ENCODE results near the gene REG3G.
"Not testable (repeated sequence)": the region's sequence is repeated elsewhere in the genome, so short reads cannot be mapped to it uniquely, and the experiment has no call there.

Gene REG3G

DNA sequence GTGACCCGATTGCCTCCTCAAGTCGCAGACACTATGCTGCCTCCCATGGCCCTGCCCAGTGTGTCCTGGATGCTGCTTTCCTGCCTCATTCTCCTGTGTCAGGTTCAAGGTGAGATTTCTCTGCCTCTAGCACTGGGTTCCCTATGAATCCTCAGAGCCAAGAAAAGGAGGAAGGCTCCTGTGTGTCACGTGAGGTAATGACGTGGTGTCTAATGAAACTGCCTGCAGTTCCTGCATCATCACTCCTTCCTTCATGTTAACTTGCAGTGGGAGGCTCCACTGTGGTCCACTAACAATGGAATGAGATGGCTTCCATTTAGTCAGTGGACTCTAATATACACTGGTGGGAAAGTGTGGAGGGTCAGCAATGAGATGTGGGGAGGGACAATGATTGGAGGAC lies 559 bp downstream of the REG3G start:
- DNase-seq (ENCODE audit: low spot score), result no peak

DNA sequence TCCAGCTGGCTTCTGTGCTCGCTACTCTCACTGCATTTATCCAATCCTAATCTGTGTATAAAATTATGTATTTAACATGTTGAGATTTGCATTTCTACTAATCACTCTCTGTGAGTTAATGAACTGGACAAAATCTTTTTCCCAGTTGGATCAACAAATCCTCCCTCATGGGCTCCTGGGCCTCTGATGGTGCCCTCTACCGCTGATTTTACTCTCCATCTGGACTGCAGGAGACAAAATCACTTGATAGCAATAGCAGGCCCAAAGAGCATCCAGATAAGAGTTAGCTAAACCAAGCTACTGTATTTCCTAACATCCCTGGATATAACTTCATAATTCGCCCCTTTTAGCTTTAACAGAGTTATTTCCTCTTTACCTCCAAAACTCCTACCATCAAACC lies 14.4 kb downstream of the REG3G start:
- no peak for DNase-seq (ENCODE audit: low spot score)

DNA sequence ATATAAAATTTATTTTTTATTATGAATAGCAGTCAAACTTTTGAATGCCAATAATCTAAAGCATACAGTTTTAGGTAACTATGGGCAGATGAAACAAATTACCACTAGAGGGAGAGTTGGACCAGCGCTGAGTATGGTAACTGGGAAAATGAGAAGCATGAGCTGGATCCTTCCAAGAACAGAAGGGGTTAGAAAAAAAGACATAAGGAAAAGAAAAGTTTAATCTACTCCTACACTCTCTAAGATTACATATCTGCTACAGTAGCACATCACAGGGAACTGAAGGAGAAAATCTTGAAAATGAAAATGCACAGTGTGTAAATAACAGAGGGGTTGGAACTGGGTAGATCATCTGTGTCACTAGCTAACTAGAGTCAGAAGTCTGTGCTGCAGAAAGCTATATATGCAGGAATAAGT lies 15.5 kb downstream of the REG3G start:
- no peak for DNase-seq (ENCODE audit: low spot score)

DNA sequence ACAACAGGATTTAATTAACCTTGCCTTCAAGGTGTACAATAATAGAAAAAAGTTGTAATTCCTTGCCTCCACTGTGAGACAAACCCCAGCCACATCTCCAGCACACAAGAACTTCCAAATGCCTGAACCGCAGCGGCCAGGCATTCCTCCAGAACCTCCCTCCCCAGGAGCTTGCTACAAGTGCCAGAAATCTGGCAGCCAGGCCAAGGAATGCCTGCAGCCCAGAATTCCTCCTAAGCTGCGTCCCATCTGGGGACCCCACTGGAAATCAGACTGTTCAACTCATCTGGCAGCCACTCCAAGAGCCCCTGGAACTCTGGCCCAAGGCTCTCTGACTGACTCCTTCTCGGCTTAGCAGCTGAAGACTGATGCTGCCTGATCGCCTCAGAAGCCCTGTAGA lies 28.0 kb downstream of the REG3G start:
- not testable (repeated sequence) for DNase-seq (ENCODE audit: low spot score)

DNA sequence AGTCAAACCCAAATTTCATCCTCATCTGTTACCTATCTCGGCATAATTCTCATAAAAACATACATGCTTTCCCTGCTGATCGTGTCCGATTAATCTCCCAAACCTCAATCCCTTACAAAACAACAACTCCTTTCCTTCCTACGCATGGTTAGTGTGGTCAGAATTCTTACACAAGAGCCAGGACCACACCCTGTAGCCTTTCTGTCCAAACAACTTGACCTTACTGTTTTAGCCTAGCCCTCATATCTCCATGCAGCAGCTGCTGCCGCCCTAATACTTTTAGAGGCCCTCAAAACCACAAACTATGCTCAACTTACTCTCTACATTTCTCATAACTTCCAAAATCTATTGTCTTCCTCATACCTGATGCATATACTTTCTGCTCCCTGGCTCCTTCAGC lies 29.3 kb downstream of the REG3G start:
- DNase-seq (ENCODE audit: low spot score), result not testable (repeated sequence)

DNA sequence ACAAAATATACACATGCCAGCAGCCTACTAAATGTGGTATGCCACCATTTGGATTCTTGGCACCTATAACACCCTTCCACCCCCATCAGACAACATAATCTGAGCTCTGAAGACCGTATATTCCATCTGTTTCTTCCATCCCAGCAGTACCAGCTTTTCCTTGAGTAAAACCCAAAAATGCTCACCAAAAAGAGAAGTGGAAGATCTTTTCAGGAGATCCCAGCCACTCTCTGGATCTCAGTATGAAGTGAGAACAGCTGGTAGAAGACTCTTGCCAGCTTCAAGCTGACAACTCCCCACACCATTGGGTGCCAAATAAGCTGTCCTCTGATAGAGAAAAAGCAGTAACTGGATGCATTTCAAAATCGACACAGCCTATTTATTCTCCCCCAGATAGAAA lies 39.7 kb downstream of the REG3G start:
- no peak for DNase-seq (ENCODE audit: low spot score)

DNA sequence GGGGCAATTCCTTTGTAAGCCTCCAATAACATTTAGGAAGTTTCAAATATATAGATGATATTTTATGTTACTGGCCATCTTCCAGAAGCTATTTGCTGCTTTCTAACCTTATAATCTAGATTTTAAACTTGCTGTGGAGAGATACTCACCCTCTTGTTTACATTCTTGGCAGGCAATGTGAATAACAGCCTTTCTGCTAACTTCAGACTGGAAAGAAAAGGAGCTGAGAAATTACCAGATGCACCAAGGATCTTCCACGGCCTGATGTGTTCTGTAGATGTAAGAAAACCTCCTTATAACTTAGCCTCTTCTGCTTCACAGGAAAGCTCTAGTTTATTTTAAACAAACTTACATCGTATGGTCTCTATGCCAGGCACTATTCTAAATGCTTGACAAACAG lies 45.6 kb downstream of the REG3G start:
- no peak for DNase-seq (ENCODE audit: low spot score)

All from AG08395 (cell line).